C4-2B (cell line): ENCODE measurements around the gene PCDHA8.
"Not testable (repeated sequence)": the region's sequence is repeated elsewhere in the genome, so short reads cannot be mapped to it uniquely, and the experiment has no call there.

Source experiments
- H3K27ac ChIP-seq: fragments of 450-650 bp; 2 replicates; pipeline ENCODE4 v1.5.1; 2017
- ZFX ChIP-seq: fragments of 450-650 bp; IDR thresholded peaks from 2 replicates; pipeline ENCODE4 v1.6.1; 2017
- TF ChIP-seq, protein P1 (sequence below): fragments of 450-650 bp; conservative IDR thresholded peaks from 2 replicates; pipeline ENCODE4 v1.5.1; 2017; ENCODE audit warnings: mild to moderate bottlenecking

Gene PCDHA8

DNA sequence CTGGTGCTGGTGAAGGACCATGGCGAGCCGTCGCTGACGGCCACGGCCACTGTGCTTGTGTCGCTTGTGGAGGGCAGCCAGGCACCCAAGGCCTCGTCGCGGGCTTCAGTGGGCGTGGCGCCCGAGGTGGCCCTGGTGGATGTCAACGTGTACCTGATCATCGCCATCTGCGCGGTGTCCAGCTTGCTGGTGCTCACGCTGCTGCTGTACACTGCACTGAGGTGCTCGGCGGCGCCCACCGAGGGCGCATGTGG lies 16.9 kb downstream of the PCDHA8 start:
- no peak for TF ChIP-seq ZFX
- TF ChIP-seq, protein P1, sequence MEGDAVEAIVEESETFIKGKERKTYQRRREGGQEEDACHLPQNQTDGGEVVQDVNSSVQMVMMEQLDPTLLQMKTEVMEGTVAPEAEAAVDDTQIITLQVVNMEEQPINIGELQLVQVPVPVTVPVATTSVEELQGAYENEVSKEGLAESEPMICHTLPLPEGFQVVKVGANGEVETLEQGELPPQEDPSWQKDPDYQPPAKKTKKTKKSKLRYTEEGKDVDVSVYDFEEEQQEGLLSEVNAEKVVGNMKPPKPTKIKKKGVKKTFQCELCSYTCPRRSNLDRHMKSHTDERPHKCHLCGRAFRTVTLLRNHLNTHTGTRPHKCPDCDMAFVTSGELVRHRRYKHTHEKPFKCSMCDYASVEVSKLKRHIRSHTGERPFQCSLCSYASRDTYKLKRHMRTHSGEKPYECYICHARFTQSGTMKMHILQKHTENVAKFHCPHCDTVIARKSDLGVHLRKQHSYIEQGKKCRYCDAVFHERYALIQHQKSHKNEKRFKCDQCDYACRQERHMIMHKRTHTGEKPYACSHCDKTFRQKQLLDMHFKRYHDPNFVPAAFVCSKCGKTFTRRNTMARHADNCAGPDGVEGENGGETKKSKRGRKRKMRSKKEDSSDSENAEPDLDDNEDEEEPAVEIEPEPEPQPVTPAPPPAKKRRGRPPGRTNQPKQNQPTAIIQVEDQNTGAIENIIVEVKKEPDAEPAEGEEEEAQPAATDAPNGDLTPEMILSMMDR: no peak
- no peak overlapping the region for H3K27ac ChIP-seq

DNA sequence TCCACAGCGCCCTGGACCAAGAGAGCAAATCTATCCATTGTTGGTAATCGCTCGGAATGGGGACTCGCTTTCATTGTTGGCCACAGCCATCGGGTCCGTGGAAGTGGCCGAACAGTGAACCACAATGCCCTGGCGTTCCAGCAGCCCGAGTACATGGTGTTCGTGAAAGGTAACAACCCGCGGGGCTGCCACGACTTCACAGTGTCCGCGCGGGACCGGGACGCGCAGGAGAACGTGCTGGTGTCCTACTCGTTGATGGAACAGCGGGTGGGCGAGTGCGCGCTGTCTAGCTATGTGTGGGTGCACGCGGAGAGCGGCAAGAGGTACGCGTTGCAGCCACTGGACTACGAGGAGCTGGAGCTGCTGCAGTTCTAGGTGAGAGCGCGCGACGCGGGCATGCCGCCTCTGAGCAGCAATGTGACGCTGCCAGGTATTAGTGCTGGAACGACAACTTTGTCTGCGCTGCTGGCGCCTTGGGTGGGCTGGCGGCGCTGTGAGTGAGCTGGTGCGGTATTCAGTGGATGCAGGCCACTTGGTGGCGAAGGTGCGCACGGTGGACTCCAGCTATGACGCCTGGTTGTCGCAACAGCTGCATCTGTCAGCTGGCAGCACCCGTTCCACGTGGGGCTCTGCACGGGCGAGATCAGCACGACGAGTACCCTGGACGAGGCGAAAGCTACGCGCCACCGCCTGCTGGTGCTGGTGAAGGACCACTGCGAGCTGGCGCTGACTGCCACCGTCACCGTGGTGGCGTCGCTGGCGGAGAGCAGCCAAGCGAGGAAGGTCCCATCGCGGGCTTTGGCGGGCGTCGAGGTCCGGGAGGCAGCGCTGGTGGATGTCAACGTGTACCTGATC lies 21.7 kb downstream of the PCDHA8 start:
- TF ChIP-seq ZFX: no peak
- TF ChIP-seq, protein P1: no peak

DNA sequence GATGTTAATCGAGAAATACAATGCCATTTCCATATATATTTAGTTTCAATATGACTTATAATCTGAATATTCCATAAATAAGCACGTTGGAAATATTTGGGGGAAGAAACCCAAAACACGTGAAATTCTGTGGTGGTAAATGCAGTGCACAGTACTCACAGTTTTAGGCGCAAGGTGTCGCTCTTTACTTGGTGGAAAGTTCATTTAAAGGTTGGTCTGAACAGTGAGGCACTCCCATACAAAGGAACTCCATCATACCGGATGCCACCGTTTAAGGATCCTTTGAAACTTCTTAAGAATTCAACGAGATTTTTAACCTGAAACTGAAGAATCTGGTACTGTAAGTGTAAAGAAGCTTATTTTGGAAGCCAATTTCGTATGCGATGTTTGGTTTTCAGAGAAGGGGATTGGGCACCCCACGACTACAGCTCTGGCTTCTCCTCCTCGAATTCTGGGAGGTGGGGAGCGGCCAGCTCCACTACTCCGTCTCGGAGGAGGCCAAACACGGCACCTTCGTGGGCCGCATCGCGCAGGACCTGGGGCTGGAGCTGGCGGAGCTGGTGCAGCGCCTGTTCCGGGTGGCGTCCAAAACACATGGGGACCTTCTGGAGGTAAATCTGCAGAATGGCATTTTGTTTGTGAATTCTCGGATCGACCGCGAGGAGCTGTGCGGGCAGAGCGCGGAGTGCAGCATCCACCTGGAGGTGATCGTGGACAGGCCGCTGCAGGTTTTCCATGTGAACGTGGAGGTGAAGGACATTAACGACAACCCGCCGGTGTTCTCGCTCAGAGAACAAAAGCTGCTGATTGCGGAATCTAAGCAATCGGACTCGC lies 28.0 kb downstream of the PCDHA8 start, which contains the start of gene PCDHA11:
TSS of gene PCDHA11 (plus strand) at position 237 of the 834 bp plus-strand sequence. CDS start at position 384, 147 bp downstream.
- TF ChIP-seq ZFX: no peak
- TF ChIP-seq, protein P1: peak; percentile 73

More for the DNA sequence above, 21.7 kb downstream of the PCDHA8 start:
- no peak overlapping the region for H3K27ac ChIP-seq

DNA sequence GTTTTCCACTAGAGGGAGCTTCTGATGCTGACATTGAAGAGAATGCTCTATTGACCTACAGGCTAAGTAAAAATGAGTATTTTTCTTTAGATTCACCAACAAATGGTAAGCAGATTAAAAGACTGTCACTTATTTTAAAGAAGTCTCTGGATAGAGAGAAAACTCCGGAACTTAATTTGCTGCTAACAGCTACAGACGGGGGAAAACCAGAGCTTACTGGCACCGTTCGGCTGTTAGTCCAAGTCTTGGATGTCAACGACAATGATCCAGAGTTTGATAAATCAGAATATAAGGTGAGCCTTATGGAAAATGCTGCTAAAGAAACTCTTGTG lies 28.5 kb downstream of the PCDHA8 start:
- no peak overlapping the region for H3K27ac ChIP-seq
- TF ChIP-seq ZFX: no peak
- TF ChIP-seq, protein P1: peak; percentile 33

More for the DNA sequence above, 28.0 kb downstream of the PCDHA8 start, which contains the start of gene PCDHA11:
- H3K27ac ChIP-seq: no peak within 1 kb of the TSS

DNA sequence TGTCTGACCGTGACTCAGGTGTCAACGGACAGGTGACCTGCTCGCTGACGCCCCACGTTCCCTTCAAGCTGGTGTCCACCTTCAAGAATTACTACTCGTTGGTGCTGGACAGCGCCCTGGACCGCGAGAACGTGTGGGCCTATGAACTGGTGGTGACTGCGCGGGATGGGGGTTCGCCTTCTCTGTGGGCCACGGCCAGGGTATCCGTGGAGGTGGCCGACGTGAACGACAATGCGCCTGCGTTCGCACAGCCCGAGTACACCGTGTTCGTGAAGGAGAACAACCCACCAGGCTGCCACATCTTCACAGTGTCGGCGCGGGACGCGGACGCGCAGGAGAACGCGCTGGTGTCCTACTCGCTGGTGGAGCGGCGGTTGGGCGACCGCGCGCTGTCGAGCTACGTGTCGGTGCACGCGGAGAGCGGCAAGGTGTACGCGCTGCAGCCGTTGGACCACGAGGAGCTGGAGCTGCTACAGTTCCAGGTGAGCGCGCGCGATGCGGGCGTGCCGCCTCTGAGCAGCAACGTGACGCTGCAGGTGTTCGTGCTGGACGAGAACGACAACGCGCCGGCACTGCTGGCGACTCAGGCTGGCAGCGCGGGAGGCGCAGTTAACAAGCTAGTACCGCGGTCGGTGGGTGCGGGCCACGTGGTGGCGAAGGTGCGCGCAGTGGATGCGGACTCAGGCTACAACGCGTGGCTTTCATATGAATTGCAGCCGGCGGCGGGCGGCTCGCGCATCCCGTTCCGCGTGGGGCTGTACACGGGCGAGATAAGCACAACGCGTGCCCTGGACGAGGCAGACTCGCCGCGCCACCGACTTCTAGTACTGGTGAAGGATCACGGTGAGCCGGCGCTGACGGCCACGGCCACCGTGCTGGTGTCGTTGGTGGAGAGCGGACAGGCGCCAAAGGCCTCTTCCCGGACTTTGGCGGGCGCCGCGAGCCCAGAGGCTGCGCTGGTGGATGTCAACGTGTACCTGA lies 29.5 kb downstream of the PCDHA8 start:
- TF ChIP-seq, protein P1: no peak
- TF ChIP-seq ZFX: no peak
- no peak overlapping the region for H3K27ac ChIP-seq

DNA sequence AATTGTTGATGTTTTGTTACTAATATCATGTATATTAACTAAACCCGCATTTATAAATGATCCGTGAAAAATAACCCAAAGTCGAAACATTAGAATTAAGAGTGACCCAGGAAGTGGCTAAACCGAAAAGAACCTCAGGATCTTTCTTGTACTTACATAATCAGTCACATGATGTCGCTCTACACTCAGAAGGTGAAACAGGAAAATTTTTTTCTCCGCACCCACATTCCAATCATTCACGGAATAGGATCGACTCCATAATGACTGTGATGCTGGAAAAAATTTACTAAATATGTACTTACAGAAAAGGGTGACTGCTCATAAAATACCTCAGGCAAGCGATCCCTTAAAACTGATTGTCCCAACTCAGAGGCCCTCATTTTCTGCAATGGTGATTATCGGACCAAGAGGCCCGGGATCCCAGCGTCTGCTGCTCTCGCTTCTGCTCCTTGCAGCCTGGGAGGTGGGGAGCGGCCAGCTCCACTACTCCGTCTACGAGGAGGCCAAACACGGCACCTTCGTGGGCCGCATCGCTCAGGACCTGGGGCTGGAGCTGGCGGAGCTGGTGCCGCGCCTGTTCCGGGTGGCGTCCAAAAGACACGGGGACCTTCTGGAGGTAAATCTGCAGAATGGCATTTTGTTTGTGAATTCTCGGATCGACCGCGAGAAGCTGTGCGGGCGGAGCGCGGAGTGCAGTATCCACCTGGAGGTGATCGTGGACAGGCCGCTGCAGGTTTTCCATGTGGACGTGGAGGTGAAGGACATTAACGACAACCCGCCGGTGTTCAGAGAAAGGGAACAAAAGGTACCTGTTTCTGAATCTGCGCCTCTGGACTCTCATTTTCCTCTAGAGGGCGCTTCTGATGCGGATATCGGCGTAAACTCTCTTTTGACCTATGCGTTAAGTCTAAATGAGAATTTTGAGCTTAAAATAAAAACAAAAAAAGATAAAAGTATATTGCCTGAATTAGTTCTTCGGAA lies 34.4 kb downstream of the PCDHA8 start, which contains the start of gene PCDHA12:
TSS of gene PCDHA12 (plus strand) at position 224 of the 981 bp plus-strand sequence. CDS start at position 389, 165 bp downstream.
- TF ChIP-seq ZFX: no peak
- TF ChIP-seq, protein P1: peak; percentile 53
- H3K27ac ChIP-seq: no peak within 1 kb of the TSS

DNA sequence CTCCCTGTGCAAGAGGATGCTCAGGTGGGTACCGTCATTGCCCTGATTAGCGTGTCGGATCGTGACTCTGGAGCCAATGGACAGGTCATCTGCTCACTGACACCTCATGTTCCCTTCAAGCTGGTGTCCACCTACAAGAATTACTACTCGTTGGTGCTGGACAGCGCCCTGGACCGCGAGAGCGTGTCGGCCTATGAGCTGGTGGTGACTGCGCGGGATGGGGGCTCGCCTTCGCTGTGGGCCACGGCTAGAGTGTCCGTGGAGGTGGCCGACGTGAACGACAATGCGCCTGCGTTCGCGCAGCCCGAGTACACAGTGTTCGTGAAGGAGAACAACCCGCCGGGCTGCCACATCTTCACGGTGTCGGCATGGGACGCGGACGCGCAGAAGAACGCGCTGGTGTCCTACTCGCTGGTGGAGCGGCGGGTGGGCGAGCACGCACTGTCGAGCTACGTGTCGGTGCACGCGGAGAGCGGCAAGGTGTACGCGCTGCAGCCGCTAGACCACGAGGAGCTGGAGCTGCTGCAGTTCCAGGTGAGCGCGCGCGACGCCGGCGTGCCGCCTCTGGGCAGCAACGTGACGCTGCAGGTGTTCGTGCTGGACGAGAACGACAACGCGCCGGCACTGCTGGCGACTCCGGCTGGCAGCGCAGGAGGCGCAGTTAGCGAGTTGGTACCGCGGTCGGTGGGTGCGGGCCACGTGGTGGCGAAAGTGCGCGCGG lies 35.7 kb downstream of the PCDHA8 start:
- H3K27ac ChIP-seq: not testable (repeated sequence)
